ENCODE data around the gene MAP2K1. TPM values are rescaled to one million over a fixed set of nuclear protein-coding genes. Genes with fewer than 3 reads are reported as not detected.

MAP2K1 gene
- total RNA-seq, 4 donors from 2014 or later, result 13.2 to 46.4 (median 33.5) TPM

DNA sequence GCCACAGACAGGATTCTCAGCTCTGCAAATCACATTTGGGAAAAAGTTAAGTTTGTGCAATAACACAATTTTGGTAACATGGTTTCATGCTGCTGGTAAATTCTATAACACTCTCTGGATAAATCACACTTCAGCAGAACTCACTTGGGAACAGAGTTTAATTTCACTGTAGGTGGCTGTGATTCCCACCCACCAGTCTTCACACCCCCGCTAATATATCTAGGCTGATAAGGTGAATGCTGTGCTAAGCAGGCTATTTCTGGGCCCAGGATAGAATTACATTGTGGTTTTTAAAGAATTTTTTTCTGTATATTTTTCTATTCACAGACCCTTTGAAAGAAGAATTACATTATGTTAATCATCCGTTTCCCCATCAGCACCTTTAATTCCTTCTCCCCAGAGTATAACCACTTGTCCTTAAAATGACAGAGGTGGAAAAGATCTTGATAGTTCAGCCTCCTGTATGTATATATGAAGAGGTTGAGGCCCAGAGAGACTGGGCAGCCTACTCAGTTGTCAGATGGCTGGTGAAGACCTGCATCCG is 22.9 kb downstream of the MAP2K1 start:
- Histone ChIP-seq H3K4me3 (no peak overlapping the region), H3K27me3 (no peaks in the 10 kb centered on the region), H3K9me3 (no peaks in the 10 kb centered on the region), H3K36me3 (no peaks in the 10 kb centered on the region), H3K27ac (no peak overlapping the region), H3K4me1 (no peaks in the 10 kb centered on the region)
- no peak for DNase-seq
- no peak for TF ChIP-seq POLR2A (IDR thresholded peaks at IDR 0.05)
- TF ChIP-seq, protein P1, sequence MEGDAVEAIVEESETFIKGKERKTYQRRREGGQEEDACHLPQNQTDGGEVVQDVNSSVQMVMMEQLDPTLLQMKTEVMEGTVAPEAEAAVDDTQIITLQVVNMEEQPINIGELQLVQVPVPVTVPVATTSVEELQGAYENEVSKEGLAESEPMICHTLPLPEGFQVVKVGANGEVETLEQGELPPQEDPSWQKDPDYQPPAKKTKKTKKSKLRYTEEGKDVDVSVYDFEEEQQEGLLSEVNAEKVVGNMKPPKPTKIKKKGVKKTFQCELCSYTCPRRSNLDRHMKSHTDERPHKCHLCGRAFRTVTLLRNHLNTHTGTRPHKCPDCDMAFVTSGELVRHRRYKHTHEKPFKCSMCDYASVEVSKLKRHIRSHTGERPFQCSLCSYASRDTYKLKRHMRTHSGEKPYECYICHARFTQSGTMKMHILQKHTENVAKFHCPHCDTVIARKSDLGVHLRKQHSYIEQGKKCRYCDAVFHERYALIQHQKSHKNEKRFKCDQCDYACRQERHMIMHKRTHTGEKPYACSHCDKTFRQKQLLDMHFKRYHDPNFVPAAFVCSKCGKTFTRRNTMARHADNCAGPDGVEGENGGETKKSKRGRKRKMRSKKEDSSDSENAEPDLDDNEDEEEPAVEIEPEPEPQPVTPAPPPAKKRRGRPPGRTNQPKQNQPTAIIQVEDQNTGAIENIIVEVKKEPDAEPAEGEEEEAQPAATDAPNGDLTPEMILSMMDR (IDR thresholded peaks at IDR 0.05), result no peak
- intact Hi-C loops (cut with DNase I; ENCODE audit: low total_unique reads), result no loop called here

DNA sequence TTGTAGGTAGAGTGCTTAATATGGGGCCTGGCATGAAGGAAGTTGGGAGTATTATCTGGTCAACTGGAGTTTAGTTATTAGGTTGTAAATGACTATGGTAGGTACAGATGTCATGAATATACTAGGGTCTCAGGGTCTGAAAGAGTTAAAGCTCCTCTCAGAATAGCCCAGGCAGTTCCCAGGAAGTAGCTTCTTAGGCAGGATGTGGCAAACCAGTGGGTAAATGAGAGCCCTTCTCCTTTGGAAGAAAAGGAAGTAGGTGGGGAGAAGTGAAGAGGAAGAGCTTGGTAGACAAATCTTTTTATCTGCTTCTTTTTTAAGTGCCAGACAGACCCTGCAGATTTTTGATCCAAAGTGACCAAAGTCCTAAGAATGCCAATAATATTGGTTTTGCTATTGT is 24.5 kb downstream of the MAP2K1 start:
- H3K9me3 ChIP-seq, result no peaks in the 10 kb centered on the region
- no peak for DNase-seq

DNA sequence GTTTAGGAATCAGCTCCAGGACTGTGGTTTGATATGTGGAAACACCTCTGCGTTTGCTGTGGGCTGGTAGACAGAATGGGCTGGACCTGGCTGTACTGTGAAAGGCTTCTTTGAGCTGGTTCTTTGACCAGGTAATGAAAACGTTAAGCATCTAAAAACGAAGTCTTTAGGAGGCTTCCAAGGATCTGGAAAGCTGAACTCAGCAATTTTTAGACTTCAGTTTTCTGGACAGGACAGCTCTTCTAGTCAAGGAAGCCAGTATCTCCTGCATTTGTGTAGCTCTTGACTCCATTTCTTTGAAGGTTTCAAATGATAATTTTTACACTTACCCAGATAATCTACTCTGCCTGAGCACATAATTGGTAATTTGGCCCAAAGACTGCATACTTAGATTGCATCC is 25.5 kb downstream of the MAP2K1 start:
- intact Hi-C loops (cut with DNase I; ENCODE audit: low total_unique reads), result no loop called here
- H3K4me1 ChIP-seq, result no peaks in the 10 kb centered on the region
- no peak for DNase-seq
- H3K27me3 ChIP-seq, result no peaks in the 10 kb centered on the region
- TF ChIP-seq, protein P1 (IDR thresholded peaks at IDR 0.05), result no peak
- TF ChIP-seq POLR2A (IDR thresholded peaks at IDR 0.05), result no peak
- H3K27ac ChIP-seq, result no peak overlapping the region
- H3K9me3 ChIP-seq, result no peaks in the 10 kb centered on the region
- H3K4me3 ChIP-seq, result no peak overlapping the region
- H3K36me3 ChIP-seq, result no peaks in the 10 kb centered on the region

More for the DNA sequence above, 24.5 kb downstream of the MAP2K1 start:
- Histone ChIP-seq H3K27me3 (no peaks in the 10 kb centered on the region), H3K4me1 (no peaks in the 10 kb centered on the region), H3K27ac (no peak overlapping the region), H3K36me3 (no peaks in the 10 kb centered on the region), H3K4me3 (no peak overlapping the region)
- TF ChIP-seq POLR2A (IDR thresholded peaks at IDR 0.05), result no peak
- TF ChIP-seq, protein P1 (IDR thresholded peaks at IDR 0.05), result no peak
- intact Hi-C loops (cut with DNase I; ENCODE audit: low total_unique reads), result no loop called here

DNA sequence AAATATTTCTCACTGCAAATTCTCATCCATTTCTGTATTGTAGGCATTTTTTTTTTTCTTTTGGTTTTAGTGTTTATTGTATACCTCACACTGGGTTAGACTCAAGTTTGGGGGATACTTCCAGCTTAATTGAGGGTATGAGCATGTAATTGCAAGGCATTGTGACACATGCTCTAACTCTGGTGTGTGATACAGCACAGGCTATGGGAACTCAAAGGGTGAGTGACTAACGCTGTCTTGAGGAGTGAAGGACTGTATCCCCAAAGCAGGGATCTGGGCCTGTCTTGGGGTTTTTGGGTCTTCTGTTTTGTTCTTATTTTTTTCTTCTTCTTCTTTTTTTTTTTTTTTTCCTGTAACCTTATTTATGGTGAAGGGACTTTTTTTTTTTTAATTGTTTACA is 26.9 kb downstream of the MAP2K1 start:
- no peak overlapping the region for H3K4me3 ChIP-seq
- no peak for DNase-seq
- no peaks in the 10 kb centered on the region for H3K9me3 ChIP-seq
- H3K27ac ChIP-seq, result no peak overlapping the region
- no peaks in the 10 kb centered on the region for H3K4me1 ChIP-seq
- no peak for TF ChIP-seq POLR2A (IDR thresholded peaks at IDR 0.05)
- TF ChIP-seq, protein P1 (IDR thresholded peaks at IDR 0.05), result no peak
- intact Hi-C loops (cut with DNase I; ENCODE audit: low total_unique reads), result no loop called here
- H3K27me3 ChIP-seq, result no peaks in the 10 kb centered on the region
- no peaks in the 10 kb centered on the region for H3K36me3 ChIP-seq

DNA sequence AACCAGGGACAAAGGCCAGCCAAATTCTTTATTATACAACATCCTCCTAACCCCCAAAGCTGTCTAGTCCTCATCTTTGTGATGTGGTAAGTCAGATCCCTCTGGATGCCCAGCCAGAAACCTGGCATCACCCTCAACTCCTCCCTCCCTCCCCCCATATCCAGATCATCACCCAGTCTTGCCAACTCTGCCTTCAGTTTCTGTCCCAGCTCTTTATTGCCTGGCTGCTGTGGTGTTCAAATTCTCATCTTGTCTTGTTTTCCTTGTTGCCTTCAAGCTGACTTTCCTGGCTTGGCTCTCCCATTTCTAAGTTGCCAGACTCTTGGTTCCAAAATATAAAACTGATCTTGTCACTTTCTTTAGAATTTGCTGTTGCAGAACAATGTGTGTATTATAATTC is 28.6 kb downstream of the MAP2K1 start:
- TF ChIP-seq, protein P1 (IDR thresholded peaks at IDR 0.05), result no peak
- no peak for TF ChIP-seq POLR2A (IDR thresholded peaks at IDR 0.05)
- intact Hi-C loops (cut with DNase I; ENCODE audit: low total_unique reads), result no loop called here
- no peaks in the 10 kb centered on the region for H3K4me1 ChIP-seq
- H3K36me3 ChIP-seq, result no peaks in the 10 kb centered on the region
- H3K27me3 ChIP-seq, result no peaks in the 10 kb centered on the region
- H3K27ac ChIP-seq, result no peak overlapping the region
- H3K9me3 ChIP-seq, result no peaks in the 10 kb centered on the region
- DNase-seq, result no peak
- H3K4me3 ChIP-seq, result no peak overlapping the region
